ENCODE measurements around the gene COL11A2.

DNA sequence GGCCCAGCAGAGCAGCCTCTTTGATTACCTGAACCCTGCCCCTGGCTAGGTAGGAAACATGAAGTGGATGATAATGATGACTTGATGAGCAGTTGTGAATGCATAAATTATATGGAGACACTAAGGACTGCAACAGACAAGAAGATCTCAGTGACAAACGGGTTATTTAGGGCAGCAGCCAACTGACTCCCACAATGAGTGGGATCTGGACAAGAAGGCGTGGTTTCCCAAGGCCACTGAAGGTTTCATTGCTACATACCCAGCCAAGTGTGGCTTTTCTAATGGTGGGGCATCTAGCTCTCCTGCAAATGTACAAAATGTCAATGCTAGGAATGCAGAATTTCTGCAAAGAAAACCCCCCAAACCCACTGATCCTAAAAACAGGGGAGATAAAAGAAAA lies 45.5 kb upstream of the COL11A2 start:
- TF ChIP-seq, protein P1, sequence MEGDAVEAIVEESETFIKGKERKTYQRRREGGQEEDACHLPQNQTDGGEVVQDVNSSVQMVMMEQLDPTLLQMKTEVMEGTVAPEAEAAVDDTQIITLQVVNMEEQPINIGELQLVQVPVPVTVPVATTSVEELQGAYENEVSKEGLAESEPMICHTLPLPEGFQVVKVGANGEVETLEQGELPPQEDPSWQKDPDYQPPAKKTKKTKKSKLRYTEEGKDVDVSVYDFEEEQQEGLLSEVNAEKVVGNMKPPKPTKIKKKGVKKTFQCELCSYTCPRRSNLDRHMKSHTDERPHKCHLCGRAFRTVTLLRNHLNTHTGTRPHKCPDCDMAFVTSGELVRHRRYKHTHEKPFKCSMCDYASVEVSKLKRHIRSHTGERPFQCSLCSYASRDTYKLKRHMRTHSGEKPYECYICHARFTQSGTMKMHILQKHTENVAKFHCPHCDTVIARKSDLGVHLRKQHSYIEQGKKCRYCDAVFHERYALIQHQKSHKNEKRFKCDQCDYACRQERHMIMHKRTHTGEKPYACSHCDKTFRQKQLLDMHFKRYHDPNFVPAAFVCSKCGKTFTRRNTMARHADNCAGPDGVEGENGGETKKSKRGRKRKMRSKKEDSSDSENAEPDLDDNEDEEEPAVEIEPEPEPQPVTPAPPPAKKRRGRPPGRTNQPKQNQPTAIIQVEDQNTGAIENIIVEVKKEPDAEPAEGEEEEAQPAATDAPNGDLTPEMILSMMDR (IDR thresholded peaks at IDR 0.05), result no peak
- TF ChIP-seq POLR2A (IDR thresholded peaks at IDR 0.05) (no peak), POLR2AphosphoS5 (IDR thresholded peaks at IDR 0.05) (no peak)
